Stimulated activated naive B cell treated with anti-CD40 and anti-IgM and Interleukin-4, amounts not matched to agents 10 μg/mL and 1 μg/mL and 100 μg/mL, for 72 hours (primary cell): ENCODE results near the gene SCRN2.
A peak's percentile ranks its signal among the peaks of the same experiment; 100 is the strongest.

Experiments
- ATAC-seq, 2 donors: fragments of 150-1000 bp; cut with Tn5 transposase; replicated peaks; 2 replicates each; pipeline ENCODE4 v1.10.0; 2021; ENCODE audit warnings: moderate library complexity in 1 of 2
- DNase-seq: peaks from one replicate; pipeline ENCODE4 v3.0.0; 2021
- H3K27ac Mint-ChIP-seq: one replicate; pipeline ENCODE4 v1.8.0; 2022; ENCODE audit warnings: mild to moderate bottlenecking, mixed read lengths
- H3K27me3 Mint-ChIP-seq, 2 donors: one replicate each; pipeline ENCODE4 v1.8.0; 2022; ENCODE audit warnings: mixed read lengths in 2 of 2
- H3K36me3 Mint-ChIP-seq, 2 donors: one replicate each; pipeline ENCODE4 v1.8.0; 2022; ENCODE audit warnings: mixed read lengths in 2 of 2, mild to moderate bottlenecking in 1 of 2
- H3K4me1 Mint-ChIP-seq, 2 donors: one replicate each; pipeline ENCODE4 v1.8.0; 2022; ENCODE audit warnings: mixed read lengths in 2 of 2, mild to moderate bottlenecking in 1 of 2
- H3K4me3 Mint-ChIP-seq, 2 donors: one replicate each; pipeline ENCODE4 v1.8.0; 2022; ENCODE audit warnings: mild to moderate bottlenecking in 2 of 2, mixed read lengths in 2 of 2, moderate library complexity in 1 of 2
- H3K9me3 Mint-ChIP-seq, 2 donors: one replicate each; pipeline ENCODE4 v1.8.0; 2022; ENCODE audit warnings: mixed read lengths in 2 of 2, mild to moderate bottlenecking in 1 of 2

Gene SCRN2

GRCh38 chr17:47813512-47814031 lies 27.5 kb downstream of the SCRN2 start:
- no peak for DNase-seq
- peaks cover 54 to 82% of the 10 kb centered on the region in 2 donors for H3K36me3 Mint-ChIP-seq
- H3K27me3 Mint-ChIP-seq, result no peaks in the 10 kb centered on the region
- H3K27ac Mint-ChIP-seq, result no peak overlapping the region
- peaks cover 4 to 12% of the 10 kb centered on the region in 2 donors for H3K4me1 Mint-ChIP-seq
- ATAC-seq, result no peak
- H3K4me3 Mint-ChIP-seq, result no peak overlapping the region
- H3K9me3 Mint-ChIP-seq, result no peaks in the 10 kb centered on the region

DNA sequence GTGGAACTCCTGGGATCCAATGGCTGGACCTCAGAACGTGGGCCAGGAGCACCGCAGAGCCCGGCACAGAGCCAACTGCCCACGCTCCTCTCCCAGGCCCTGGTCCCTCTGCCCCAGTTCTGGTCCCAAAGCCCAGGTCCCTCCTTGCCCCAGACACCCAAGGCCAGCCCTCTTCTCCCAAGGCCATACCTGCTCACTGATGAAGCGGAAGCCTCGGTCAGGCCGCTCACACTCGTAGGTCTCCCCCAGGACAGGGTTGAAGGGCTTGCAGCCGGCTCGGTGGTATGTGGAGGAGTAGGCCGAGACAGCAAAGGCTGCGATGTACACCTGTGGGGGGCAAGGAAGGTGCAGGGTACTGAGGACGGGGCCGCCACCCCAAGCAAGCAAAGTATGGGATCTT lies 28.0 kb downstream of the SCRN2 start:
- Mint-ChIP-seq H3K9me3 (no peaks in the 10 kb centered on the region), H3K36me3 (peaks cover 59 to 87% of the 10 kb centered on the region in 2 donors), H3K4me3 (no peak overlapping the region), H3K4me1 (peaks cover 4 to 12% of the 10 kb centered on the region in 2 donors), H3K27ac (no peak overlapping the region), H3K27me3 (no peaks in the 10 kb centered on the region)
- DNase-seq (no peak), ATAC-seq (no peak)

GRCh38 chr17:47812146-47812920 lies 28.7 kb downstream of the SCRN2 start:
- H3K27me3 Mint-ChIP-seq, result no peaks in the 10 kb centered on the region
- H3K4me1 Mint-ChIP-seq, result peaks cover 4 to 12% of the 10 kb centered on the region in 2 donors
- no peak overlapping the region for H3K4me3 Mint-ChIP-seq
- DNase-seq (no peak), ATAC-seq (no peak)
- no peaks in the 10 kb centered on the region for H3K9me3 Mint-ChIP-seq
- peaks cover 60 to 87% of the 10 kb centered on the region in 2 donors for H3K36me3 Mint-ChIP-seq
- H3K27ac Mint-ChIP-seq, result no peak overlapping the region

GRCh38 chr17:47811709-47812108 lies 29.4 kb downstream of the SCRN2 start:
- DNase-seq, result no peak
- Mint-ChIP-seq H3K27me3 (no peaks in the 10 kb centered on the region), H3K4me1 (peaks cover 4 to 12% of the 10 kb centered on the region in 2 donors), H3K9me3 (no peaks in the 10 kb centered on the region), H3K36me3 (peaks cover 65 to 87% of the 10 kb centered on the region in 2 donors), H3K27ac (peak overlapping the region; percentile 38), H3K4me3 (no peak overlapping the region)
- no peak for ATAC-seq

DNA sequence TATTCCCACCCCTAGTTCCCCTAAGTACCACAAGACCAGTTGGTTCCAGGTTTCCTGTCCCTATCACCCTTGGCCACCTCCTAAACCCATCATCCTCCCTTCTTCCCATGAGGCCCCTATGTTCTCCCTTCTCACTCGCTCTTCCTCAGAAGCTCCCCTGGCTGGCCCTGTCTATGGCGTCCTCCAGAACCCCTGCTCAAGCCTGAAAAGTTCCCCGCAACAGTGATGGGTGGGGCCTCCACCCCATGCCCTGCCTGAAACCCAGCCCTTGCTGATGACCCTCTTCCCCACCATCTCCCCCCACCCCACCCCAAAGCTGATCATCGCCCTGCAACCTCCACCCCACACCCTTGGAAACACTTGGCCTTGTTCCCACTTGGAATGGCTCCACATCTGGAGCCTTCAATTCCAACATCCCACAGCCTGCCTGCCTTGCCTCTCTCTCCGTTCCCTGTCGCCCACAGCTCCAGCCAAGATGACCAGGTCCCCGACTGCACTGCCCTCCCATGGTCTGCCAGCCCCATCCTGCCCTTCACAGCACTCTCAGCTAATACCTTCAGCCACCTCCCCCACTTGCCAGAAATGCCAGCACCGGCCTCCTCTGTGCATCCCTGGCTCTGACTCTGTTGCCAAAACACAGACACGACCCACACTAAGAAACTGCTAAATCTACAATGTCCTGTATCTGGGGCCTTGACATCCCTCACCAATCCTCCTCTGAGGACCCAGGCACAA lies 30.0 kb downstream of the SCRN2 start:
- H3K4me1 Mint-ChIP-seq, result peaks cover 4 to 12% of the 10 kb centered on the region in 2 donors
- H3K27ac Mint-ChIP-seq, result peak overlapping the region; percentile 16
- H3K9me3 Mint-ChIP-seq, result no peaks in the 10 kb centered on the region
- ATAC-seq, result no peak
- no peaks in the 10 kb centered on the region for H3K27me3 Mint-ChIP-seq
- DNase-seq, result no peak
- no peak overlapping the region for H3K4me3 Mint-ChIP-seq
- peaks cover 62 to 84% of the 10 kb centered on the region in 2 donors for H3K36me3 Mint-ChIP-seq

GRCh38 chr17:47810200-47810821 lies 30.8 kb downstream of the SCRN2 start:
- Mint-ChIP-seq H3K4me1 (peaks cover 4 to 12% of the 10 kb centered on the region in 2 donors), H3K27me3 (no peaks in the 10 kb centered on the region), H3K9me3 (no peaks in the 10 kb centered on the region), H3K27ac (peak overlapping the region; percentile 37), H3K36me3 (peaks cover 58 to 77% of the 10 kb centered on the region in 2 donors), H3K4me3 (no peak overlapping the region)
- no peak for ATAC-seq
- no peak for DNase-seq

DNA sequence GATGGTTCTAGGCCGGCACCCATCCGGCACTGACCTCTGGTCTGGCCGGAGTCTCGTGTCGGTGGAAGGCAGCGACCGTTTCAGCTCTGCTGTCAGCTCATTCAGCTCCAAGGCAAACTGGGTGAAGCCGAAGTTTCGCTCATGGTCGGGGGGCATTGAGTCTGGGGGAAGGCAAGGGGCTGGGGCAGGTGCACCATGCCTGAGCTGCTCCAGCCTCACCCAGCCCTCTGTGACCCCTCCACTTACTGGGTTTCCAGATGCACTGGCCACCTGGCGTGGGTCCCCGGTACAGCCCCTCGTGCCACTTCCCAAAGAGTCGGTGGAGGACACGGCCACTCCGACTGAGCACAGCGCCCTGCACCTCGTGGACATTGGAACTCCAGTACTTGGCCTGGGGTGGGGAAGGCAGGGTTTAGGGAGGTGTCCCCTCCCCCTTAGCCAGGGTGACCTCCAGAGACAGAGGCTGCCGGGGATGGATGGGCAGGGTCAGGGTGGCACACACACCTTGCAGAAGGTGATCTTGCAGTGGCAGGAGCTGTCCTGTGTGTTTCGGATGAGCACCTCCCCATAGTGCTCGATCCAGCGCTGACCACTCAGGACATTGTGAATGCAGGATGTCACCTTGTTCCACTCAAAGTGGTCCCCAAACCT lies 32.1 kb downstream of the SCRN2 start:
- Mint-ChIP-seq H3K4me1 (peaks cover 5 to 12% of the 10 kb centered on the region in 2 donors), H3K4me3 (no peak overlapping the region), H3K36me3 (peaks cover 50 to 68% of the 10 kb centered on the region in 2 donors), H3K9me3 (no peaks in the 10 kb centered on the region), H3K27me3 (no peaks in the 10 kb centered on the region), H3K27ac (peak overlapping the region; percentile 52)
- ATAC-seq, result no peak
- no peak for DNase-seq

DNA sequence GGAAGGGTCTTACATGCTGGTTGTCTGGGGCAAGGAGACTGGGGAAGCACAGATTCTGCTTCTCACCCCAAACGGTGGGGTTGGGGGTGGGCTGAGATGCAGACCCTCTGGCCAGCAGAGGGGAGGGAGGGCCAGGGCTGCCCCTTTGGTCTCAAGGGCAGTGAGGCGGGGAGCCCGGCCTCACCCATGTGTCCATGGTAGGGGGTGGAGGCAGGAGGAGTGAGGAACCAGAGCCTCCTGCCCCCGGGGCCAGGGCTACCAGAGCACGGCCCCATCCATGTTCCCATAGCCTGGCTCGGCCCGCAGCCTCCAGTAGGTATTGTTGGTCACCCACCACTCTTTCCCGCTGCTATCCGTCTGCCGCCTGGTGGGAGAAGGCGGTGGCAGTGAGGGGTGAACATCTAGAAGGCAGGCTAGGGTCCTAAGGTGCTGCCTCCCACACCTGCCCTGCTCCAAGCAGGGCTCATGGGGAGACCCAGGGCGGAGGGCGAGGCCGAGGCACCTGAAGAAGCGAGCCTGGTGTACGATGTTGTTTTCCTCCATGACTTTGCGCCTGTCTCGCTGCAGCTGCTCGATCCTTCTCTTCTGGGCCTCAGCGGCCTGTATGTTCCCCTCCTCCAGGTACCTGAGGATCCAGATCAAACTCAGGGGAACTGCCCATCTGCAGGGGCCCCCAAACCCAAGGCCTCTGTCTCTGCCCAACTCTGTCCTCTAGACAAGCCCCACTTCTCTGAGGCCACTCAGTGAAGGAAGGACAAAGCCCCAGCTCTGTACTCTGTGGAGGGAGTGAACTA lies 32.8 kb downstream of the SCRN2 start:
- ATAC-seq, result no peak
- DNase-seq, result no peak
- Mint-ChIP-seq H3K36me3 (peaks cover 48 to 67% of the 10 kb centered on the region in 2 donors), H3K4me3 (no peak overlapping the region), H3K27me3 (no peaks in the 10 kb centered on the region), H3K9me3 (no peaks in the 10 kb centered on the region), H3K27ac (peak overlapping the region; percentile 52), H3K4me1 (peaks cover 5 to 12% of the 10 kb centered on the region in 2 donors)

DNA sequence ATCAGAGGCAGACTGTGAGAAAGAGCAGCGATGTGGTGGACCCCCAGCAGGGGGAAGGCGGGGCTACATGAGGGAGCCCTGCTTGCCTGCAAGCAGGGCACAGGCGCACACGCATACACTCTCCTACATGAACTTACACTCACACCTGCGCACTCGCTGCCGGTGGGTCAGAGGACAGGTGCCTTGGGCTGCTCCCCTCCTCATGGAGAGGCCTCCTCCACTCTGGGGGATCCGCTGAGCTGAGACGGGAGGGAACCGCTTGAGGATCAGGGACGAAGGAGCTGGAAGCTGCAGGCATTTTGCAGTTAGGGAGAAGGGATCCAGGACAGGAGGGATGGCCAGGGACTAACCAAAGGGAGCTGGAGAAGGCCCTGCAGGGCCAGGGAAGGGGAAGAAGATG lies 33.7 kb downstream of the SCRN2 start:
- Mint-ChIP-seq H3K4me1 (peaks cover 5 to 8% of the 10 kb centered on the region in 2 donors), H3K9me3 (no peaks in the 10 kb centered on the region), H3K27me3 (no peaks in the 10 kb centered on the region), H3K4me3 (no peak overlapping the region), H3K36me3 (peaks cover 40 to 59% of the 10 kb centered on the region in 2 donors), H3K27ac (peak overlapping the region; percentile 72)
- ATAC-seq, result no peak
- DNase-seq, result no peak

GRCh38 chr17:47806913-47807255 lies 34.2 kb downstream of the SCRN2 start:
- no peaks in the 10 kb centered on the region for H3K27me3 Mint-ChIP-seq
- peaks cover 35 to 54% of the 10 kb centered on the region in 2 donors for H3K36me3 Mint-ChIP-seq
- no peak for ATAC-seq
- peaks cover 5 to 7% of the 10 kb centered on the region in 2 donors for H3K4me1 Mint-ChIP-seq
- no peak overlapping the region for H3K27ac Mint-ChIP-seq
- H3K4me3 Mint-ChIP-seq, result no peak overlapping the region
- DNase-seq, result no peak
- H3K9me3 Mint-ChIP-seq, result no peaks in the 10 kb centered on the region

GRCh38 chr17:47806026-47806912 lies 34.8 kb downstream of the SCRN2 start:
- Mint-ChIP-seq H3K27me3 (no peaks in the 10 kb centered on the region), H3K9me3 (no peaks in the 10 kb centered on the region), H3K36me3 (peaks cover 29 to 48% of the 10 kb centered on the region in 2 donors), H3K27ac (no peak overlapping the region), H3K4me3 (no peak overlapping the region), H3K4me1 (peaks cover 5 to 7% of the 10 kb centered on the region in 2 donors)
- no peak for ATAC-seq
- no peak for DNase-seq

- peaks cover 0 to 3% of the 10 kb centered on the region in 2 donors for H3K4me1 Mint-ChIP-seq
Observed at GRCh38 chr17:47804461-47804860, 36.6 kb downstream of the SCRN2 start.

DNA sequence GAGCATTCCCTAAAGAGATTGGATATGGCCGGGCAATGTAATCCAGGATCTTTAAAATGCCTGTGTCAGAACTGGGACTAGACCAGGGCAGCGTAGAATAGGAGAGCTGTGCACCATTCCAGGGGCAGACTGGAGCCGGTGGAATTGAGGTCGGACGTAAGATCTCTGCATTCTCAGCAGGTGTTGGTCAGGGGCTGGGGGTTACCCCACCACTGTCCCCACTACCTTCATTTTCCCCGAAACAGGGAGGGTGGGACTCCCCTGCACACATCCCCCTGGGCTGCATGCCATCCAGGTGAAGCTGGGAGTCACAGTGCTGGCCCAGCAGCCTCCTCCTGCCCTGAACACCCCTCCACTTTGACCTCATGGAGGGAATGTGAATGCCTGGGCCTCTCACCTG lies 37.3 kb downstream of the SCRN2 start:
- H3K4me1 Mint-ChIP-seq, result peaks cover 0 to 3% of the 10 kb centered on the region in 2 donors
- no peak overlapping the region for H3K27ac Mint-ChIP-seq
- DNase-seq, result no peak
- ATAC-seq, result no peak
- no peak overlapping the region for H3K4me3 Mint-ChIP-seq
- peaks cover 20 to 23% of the 10 kb centered on the region in 2 donors for H3K36me3 Mint-ChIP-seq
- H3K27me3 Mint-ChIP-seq, result no peaks in the 10 kb centered on the region
- H3K9me3 Mint-ChIP-seq, result no peaks in the 10 kb centered on the region

More at GRCh38 chr17:47804461-47804860, 36.6 kb downstream of the SCRN2 start:
- no peak for DNase-seq
- ATAC-seq, result no peak
- Mint-ChIP-seq H3K36me3 (peaks cover 20 to 30% of the 10 kb centered on the region in 2 donors), H3K4me3 (no peak overlapping the region), H3K9me3 (no peaks in the 10 kb centered on the region), H3K27me3 (no peaks in the 10 kb centered on the region), H3K27ac (no peak overlapping the region)
